ENCODE results near the gene ARVCF. TPM values are rescaled to one million over a fixed set of nuclear protein-coding genes. Genes with fewer than 3 reads are reported as not detected.

Gene ARVCF
- total RNA-seq, 1 experiment from 2014 or later: 15.6 TPM

GRCh38 chr22:20064545-20065262 lies 48.1 kb upstream of the ARVCF start:
- intact Hi-C loops (cut with micrococcal nuclease; ENCODE audit: unreplicated experiment): no loop called here
- H3K4me1 ChIP-seq (replicated peaks; ENCODE audit: insufficient read depth): no peaks in the 10 kb centered on the region
- H3K4me3 ChIP-seq: no peak overlapping the region
- ChIA-PET POLR2A (ENCODE audit: unreplicated experiment) (no interaction called here), CTCF (no interaction called here)
- no peaks in the 10 kb centered on the region for H3K36me3 ChIP-seq (ENCODE audit: low read depth)
- no peaks in the 10 kb centered on the region for H3K27me3 ChIP-seq (ENCODE audit: insufficient read depth, low read depth)
- H3K9me3 ChIP-seq (ENCODE audit: insufficient read depth, low read depth): no peaks in the 10 kb centered on the region
- no peak overlapping the region for H2AFZ ChIP-seq
- no peaks in the 10 kb centered on the region for H3F3A ChIP-seq (ENCODE audit: insufficient read depth, low read depth)
- no peaks in the 10 kb centered on the region for H3K79me2 ChIP-seq (ENCODE audit: low read depth)
- H3K4me2 ChIP-seq: no peak overlapping the region
- H3K27ac ChIP-seq: no peak overlapping the region
- TF ChIP-seq CTCF (conservative IDR thresholded peaks at IDR 0.05) (no peak), EZH2 (IDR thresholded peaks at IDR 0.05; ENCODE audit: low read depth) (no peak)
- no peaks in the 10 kb centered on the region for H3K9me2 ChIP-seq (ENCODE audit: insufficient read depth)
- H4K20me1 ChIP-seq (ENCODE audit: insufficient read depth): no peaks in the 10 kb centered on the region
- no TSS peak for BruUV-seq (replicated peaks)
- DNase-seq: no peak

- H3K27ac ChIP-seq: no peak overlapping the region
- no peaks in the 10 kb centered on the region for H3K4me1 ChIP-seq (replicated peaks; ENCODE audit: insufficient read depth)
- no peak overlapping the region for H3K4me2 ChIP-seq
- CTCF ChIA-PET: no interaction called here
- H3K9me2 ChIP-seq (ENCODE audit: insufficient read depth): no peaks in the 10 kb centered on the region
- H3K36me3 ChIP-seq (ENCODE audit: low read depth): no peaks in the 10 kb centered on the region
- BruUV-seq (replicated peaks): no TSS peak
- no peaks in the 10 kb centered on the region for H3K27me3 ChIP-seq (ENCODE audit: insufficient read depth, low read depth)
- intact Hi-C loops (cut with micrococcal nuclease; ENCODE audit: unreplicated experiment): no loop called here
- POLR2A ChIA-PET (ENCODE audit: unreplicated experiment): no interaction called here
- no peak overlapping the region for H3K4me3 ChIP-seq
- no peak for DNase-seq
- TF ChIP-seq CTCF (conservative IDR thresholded peaks at IDR 0.05) (no peak), EZH2 (IDR thresholded peaks at IDR 0.05; ENCODE audit: low read depth) (no peak)
- H3K79me2 ChIP-seq (ENCODE audit: low read depth): no peaks in the 10 kb centered on the region
- no peaks in the 10 kb centered on the region for H4K20me1 ChIP-seq (ENCODE audit: insufficient read depth)
- no peaks in the 10 kb centered on the region for H3K9me3 ChIP-seq (ENCODE audit: insufficient read depth, low read depth)
- no peaks in the 10 kb centered on the region for H3F3A ChIP-seq (ENCODE audit: insufficient read depth, low read depth)
- no peak overlapping the region for H2AFZ ChIP-seq
Observed at GRCh38 chr22:20064140-20064480, 47.5 kb upstream of the ARVCF start.

- Histone ChIP-seq H3K4me1 (replicated peaks; ENCODE audit: insufficient read depth) (no peaks in the 10 kb centered on the region), H2AFZ (no peak overlapping the region), H3K27me3 (ENCODE audit: insufficient read depth, low read depth) (no peaks in the 10 kb centered on the region), H3K9me2 (ENCODE audit: insufficient read depth) (no peaks in the 10 kb centered on the region), H3K79me2 (ENCODE audit: low read depth) (no peaks in the 10 kb centered on the region), H3K36me3 (ENCODE audit: low read depth) (no peaks in the 10 kb centered on the region), H3K9me3 (ENCODE audit: insufficient read depth, low read depth) (no peaks in the 10 kb centered on the region), H3K4me3 (no peak overlapping the region), H4K20me1 (ENCODE audit: insufficient read depth) (no peaks in the 10 kb centered on the region), H3K27ac (no peak overlapping the region), H3F3A (ENCODE audit: insufficient read depth, low read depth) (no peaks in the 10 kb centered on the region), H3K4me2 (no peak overlapping the region)
- ChIA-PET POLR2A (ENCODE audit: unreplicated experiment) (no interaction called here), CTCF (no interaction called here)
- no TSS peak for BruUV-seq (replicated peaks)
- no peak for DNase-seq
- intact Hi-C loops (cut with micrococcal nuclease; ENCODE audit: unreplicated experiment): no loop called here
- no peak for TF ChIP-seq EZH2 (IDR thresholded peaks at IDR 0.05; ENCODE audit: low read depth)
- no peak for TF ChIP-seq CTCF (conservative IDR thresholded peaks at IDR 0.05)
Observed at GRCh38 chr22:20063271-20064139, 46.9 kb upstream of the ARVCF start.
